MM.1S (cell line): ENCODE measurements around the gene SPACA1.

ENCODE experiments used
- CTCF ChIP-seq: fragments of 300-600 bp; sonication (generic); IDR thresholded peaks from 2 replicates; pipeline ENCODE4 v1.5.1; 2016; ENCODE audit warnings: antibody characterized with exemption, low read length, mixed read lengths
- EZH2 ChIP-seq: fragments of 300-600 bp; sonication (generic); optimal IDR thresholded peaks from 2 replicates; pipeline ENCODE3; 2017; ENCODE audit warnings: low read depth, mild to moderate bottlenecking, antibody characterized with exemption, low read length, mixed read lengths

GRCh38 chr6:88008411-88008810 is 39.2 kb upstream of the SPACA1 start:
- TF ChIP-seq CTCF (no peak), EZH2 (no peak)
